Gastrocnemius medialis (tissue), 4 donors: Measurements from ENCODE around the gene BCL7A.

Experiments
- POLR2A ChIP-seq, 2 donors: fragments of 450-650 bp; IDR thresholded peaks; one replicate each; pipeline ENCODE4 v1.6.1; 2017; ENCODE audit warnings: antibody characterized with exemption in 2 of 2, mild to moderate bottlenecking in 2 of 2, moderate library complexity in 2 of 2
- TF ChIP-seq, protein P1 (sequence below), 5 experiments: fragments of 450-650 bp in 3 of 5; fragments of 200-600 bp in 2 of 5; sonication (generic) in 2 of 5; IDR thresholded peaks in 4 of 5; conservative IDR thresholded peaks in 1 of 5; 1 replicate in 4 of 5; 2 replicates in 1 of 5; pipeline ENCODE4 v1.5.1; 2016 to 2019; ENCODE audit warnings: antibody characterized with exemption in 5 of 5, mild to moderate bottlenecking in 3 of 5, moderate library complexity in 3 of 5

DNA sequence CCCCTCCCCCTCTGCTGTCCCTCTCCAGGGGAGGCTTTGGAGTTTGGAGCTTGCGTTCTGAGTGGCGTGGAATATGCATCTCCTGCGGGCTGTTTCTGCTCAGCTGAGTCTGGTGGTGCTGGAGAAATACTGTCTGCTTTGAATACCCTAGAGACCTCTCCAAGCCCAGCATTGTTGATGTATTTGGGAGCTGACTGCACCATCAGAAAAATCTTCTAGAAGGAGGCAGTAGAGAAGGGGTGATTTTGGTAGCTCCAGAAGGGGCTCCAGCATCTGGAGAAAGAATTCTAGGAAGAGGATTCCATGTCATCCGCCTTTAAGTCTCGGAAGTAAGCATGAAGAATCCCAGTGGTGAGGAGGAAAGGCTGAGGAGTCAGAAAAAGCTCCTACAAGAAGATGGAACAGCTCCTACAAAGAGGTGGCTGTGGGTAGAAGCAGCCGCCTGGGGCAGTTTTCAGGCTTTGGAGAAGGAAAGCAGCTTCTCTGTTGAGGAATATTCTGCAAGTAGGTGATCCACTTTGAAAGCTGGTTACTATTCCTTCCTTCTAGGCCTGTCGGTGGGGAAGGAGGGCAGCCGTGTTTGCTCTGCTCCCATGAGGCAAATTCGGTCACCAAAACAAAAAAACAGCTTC lies 66.6 kb downstream of the BCL7A start:
- TF ChIP-seq, protein P1, sequence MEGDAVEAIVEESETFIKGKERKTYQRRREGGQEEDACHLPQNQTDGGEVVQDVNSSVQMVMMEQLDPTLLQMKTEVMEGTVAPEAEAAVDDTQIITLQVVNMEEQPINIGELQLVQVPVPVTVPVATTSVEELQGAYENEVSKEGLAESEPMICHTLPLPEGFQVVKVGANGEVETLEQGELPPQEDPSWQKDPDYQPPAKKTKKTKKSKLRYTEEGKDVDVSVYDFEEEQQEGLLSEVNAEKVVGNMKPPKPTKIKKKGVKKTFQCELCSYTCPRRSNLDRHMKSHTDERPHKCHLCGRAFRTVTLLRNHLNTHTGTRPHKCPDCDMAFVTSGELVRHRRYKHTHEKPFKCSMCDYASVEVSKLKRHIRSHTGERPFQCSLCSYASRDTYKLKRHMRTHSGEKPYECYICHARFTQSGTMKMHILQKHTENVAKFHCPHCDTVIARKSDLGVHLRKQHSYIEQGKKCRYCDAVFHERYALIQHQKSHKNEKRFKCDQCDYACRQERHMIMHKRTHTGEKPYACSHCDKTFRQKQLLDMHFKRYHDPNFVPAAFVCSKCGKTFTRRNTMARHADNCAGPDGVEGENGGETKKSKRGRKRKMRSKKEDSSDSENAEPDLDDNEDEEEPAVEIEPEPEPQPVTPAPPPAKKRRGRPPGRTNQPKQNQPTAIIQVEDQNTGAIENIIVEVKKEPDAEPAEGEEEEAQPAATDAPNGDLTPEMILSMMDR (IDR thresholded peaks at IDR 0.05 in 4 of 5, conservative IDR thresholded peaks at IDR 0.05 in 1 of 5), result no peak
- TF ChIP-seq POLR2A (IDR thresholded peaks at IDR 0.05), result no peak
